NB4 (cell line): ENCODE results near the gene PARL.

Source experiments
- CTCF ChIP-seq: IDR thresholded peaks from one replicate; pipeline ENCODE4 v1.5.1; 2012; ENCODE audit warnings: low read depth, low read length
- MAX ChIP-seq: IDR thresholded peaks from 2 replicates; pipeline ENCODE4 v1.6.1; 2011; ENCODE audit warnings: low read depth, low read length
- POLR2A ChIP-seq: IDR thresholded peaks from 2 replicates; pipeline ENCODE4 v1.6.1; 2011; ENCODE audit warnings: mild to moderate bottlenecking; ENCODE audit not compliant: insufficient read length; ENCODE audit errors: extremely low read depth

GRCh38 chr3:183792976-183793375, 91.7 kb downstream of the PARL start:
- TF ChIP-seq CTCF: no peak
- no peak for TF ChIP-seq POLR2A
- no peak for TF ChIP-seq MAX
